ENCODE results near the gene RGS9.

DNA sequence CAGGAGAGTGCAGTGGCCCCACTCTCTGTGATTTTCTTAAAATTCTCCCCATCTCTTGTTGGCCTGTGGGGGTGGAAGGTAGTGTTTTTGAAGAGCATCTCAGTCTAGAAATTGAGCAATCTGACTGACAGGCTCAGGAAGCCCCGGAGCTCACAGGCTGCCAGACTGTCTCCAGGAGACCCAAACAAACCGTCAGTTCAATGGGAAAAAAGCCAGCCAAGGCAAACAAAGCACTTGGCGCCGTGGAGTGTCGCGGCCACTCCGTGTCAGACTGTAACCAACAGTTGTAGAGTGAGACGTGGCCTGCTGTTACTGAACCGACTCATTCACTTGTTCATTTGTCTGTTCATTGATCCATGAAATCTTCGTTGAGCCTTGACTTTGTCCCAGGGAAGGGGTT, 33.7 kb downstream of the RGS9 start:
- TF ChIP-seq, protein P1, sequence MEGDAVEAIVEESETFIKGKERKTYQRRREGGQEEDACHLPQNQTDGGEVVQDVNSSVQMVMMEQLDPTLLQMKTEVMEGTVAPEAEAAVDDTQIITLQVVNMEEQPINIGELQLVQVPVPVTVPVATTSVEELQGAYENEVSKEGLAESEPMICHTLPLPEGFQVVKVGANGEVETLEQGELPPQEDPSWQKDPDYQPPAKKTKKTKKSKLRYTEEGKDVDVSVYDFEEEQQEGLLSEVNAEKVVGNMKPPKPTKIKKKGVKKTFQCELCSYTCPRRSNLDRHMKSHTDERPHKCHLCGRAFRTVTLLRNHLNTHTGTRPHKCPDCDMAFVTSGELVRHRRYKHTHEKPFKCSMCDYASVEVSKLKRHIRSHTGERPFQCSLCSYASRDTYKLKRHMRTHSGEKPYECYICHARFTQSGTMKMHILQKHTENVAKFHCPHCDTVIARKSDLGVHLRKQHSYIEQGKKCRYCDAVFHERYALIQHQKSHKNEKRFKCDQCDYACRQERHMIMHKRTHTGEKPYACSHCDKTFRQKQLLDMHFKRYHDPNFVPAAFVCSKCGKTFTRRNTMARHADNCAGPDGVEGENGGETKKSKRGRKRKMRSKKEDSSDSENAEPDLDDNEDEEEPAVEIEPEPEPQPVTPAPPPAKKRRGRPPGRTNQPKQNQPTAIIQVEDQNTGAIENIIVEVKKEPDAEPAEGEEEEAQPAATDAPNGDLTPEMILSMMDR (IDR thresholded peaks at IDR 0.05), result no peak
- TF ChIP-seq POLR2A (IDR thresholded peaks at IDR 0.05), result no peak
- no peak for TF ChIP-seq EP300 (IDR thresholded peaks at IDR 0.05)
- no peak for TF ChIP-seq POLR2AphosphoS5 (IDR thresholded peaks at IDR 0.05)
